K562 (cell line): ENCODE measurements around the gene ECT2L. TPM values are rescaled to one million over a fixed set of nuclear protein-coding genes. Genes with fewer than 3 reads are reported as not detected.

Source experiments
- ATAC-seq: fragments of 200-7000 bp; cut with Tn5 transposase; 3 replicates; pipeline ENCODE4 v1.9.1; 2020; ENCODE audit warnings: moderate library complexity
- BruUV-seq: library from RNA; stranded (reverse); fragments of 400-500 nt; replicated peaks from 2 replicates; lab custom pipeline; 2021; lab: Mats Ljungman, UMichigan
- CTCF ChIA-PET: fragments of 300-600 bp; formaldehyde crosslinking; extraction: SDS; loops from one replicate; lab custom pipeline; 2021; ENCODE audit warnings: low intra/inter-chr PET ratio; lab: Yijun Ruan, JAX
- POLR2A ChIA-PET: fragments of 300-600, 350-650 bp; sonication (Branson Sonifier 250); formaldehyde crosslinking; extraction: SDS; loops from one replicate; lab custom pipeline; 2021; ENCODE audit warnings: antibody characterized with exemption, inconsistent platforms; lab: Yijun Ruan, JAX
- DNase-seq, 4 experiments: peaks; one replicate each; pipeline versions ENCODE4 v3.0.0 to v3.0.0-alpha.2; 2011 to 2018; ENCODE audit warnings: low spot score in 3 of 4, mixed read lengths in 3 of 4; ENCODE audit errors: extremely low read depth in 1 of 4
- FAIRE-seq: peaks from 2 replicates; lab custom pipeline; 2011; peaks lifted over from hg19 to GRCh38; lab: Jason Lieb, UNC
- H2AFZ ChIP-seq: 2 replicates; pipeline ENCODE4 v1.6.0; 2011; ENCODE audit warnings: low read depth, low read length, control low read depth, inconsistent platforms
- H3K27ac ChIP-seq: fragments of 200-600 bp; 3 replicates; pipeline ENCODE4 v1.8.0; 2011; ENCODE audit warnings: low read depth, mild to moderate bottlenecking, control low read depth, inconsistent platforms, low read length, moderate library complexity, mixed read lengths; ENCODE audit errors: extremely low read depth
- H3K27me3 ChIP-seq, 2 experiments: fragments of 300-600 bp in 1 of 2; 2 replicates in 1 of 2; 3 replicates in 1 of 2; pipeline versions ENCODE4 v1.6.0 to v1.8.0; 2011; ENCODE audit warnings: inconsistent platforms in 2 of 2, low read length in 2 of 2, mild to moderate bottlenecking in 1 of 2, mixed read lengths in 1 of 2, moderate library complexity in 1 of 2; ENCODE audit not compliant: control insufficient read depth in 2 of 2, insufficient read depth in 2 of 2
- H3K36me3 ChIP-seq: fragments of 300-600 bp; 3 replicates; pipeline ENCODE4 v1.8.0; 2011; ENCODE audit warnings: mild to moderate bottlenecking, low read length, inconsistent platforms; ENCODE audit not compliant: control insufficient read depth, insufficient read depth
- H3K4me1 ChIP-seq, 2 experiments: fragments of 200-600 bp in 1 of 2; replicated peaks in 1 of 2; 2 replicates in 1 of 2; 3 replicates in 1 of 2; pipeline versions ENCODE4 v1.5.1 to v1.8.0; 2011; ENCODE audit warnings: inconsistent platforms in 2 of 2, low read length in 2 of 2, mild to moderate bottlenecking in 1 of 2, mixed read lengths in 1 of 2, moderate library complexity in 1 of 2; ENCODE audit not compliant: control insufficient read depth in 2 of 2, insufficient read depth in 2 of 2
- H3K4me2 ChIP-seq: 2 replicates; pipeline ENCODE4 v1.6.1; 2011; ENCODE audit warnings: low read length, control low read depth, inconsistent platforms, mixed read lengths; ENCODE audit not compliant: insufficient read depth
- H3K4me3 ChIP-seq: fragments of 200-600 bp; sonication (generic), shearing (Covaris generic); 2 replicates; pipeline ENCODE4 v1.5.1; 2016; ENCODE audit warnings: control low read depth, inconsistent platforms
- H3K79me2 ChIP-seq: fragments of 200-600 bp; 3 replicates; pipeline ENCODE4 v1.8.0; 2011; ENCODE audit warnings: low read length, inconsistent platforms; ENCODE audit not compliant: control insufficient read depth, insufficient read depth
- H3K9ac ChIP-seq, 2 experiments: 2 replicates each; pipeline versions ENCODE4 v1.6.0 to v1.6.1; 2011; ENCODE audit warnings: low read depth in 2 of 2, low read length in 2 of 2, control low read depth in 1 of 2, inconsistent platforms in 1 of 2, mild to moderate bottlenecking in 1 of 2, mixed read lengths in 1 of 2; ENCODE audit not compliant: insufficient read depth in 1 of 2
- H3K9me1 ChIP-seq: one replicate; pipeline ENCODE4 v1.6.0; 2011; ENCODE audit warnings: inconsistent platforms, mild to moderate bottlenecking, low read length, moderate library complexity; ENCODE audit not compliant: control insufficient read depth, insufficient read depth
- H3K9me3 ChIP-seq: replicated peaks from 2 replicates; pipeline ENCODE4 v1.5.1; 2011; ENCODE audit warnings: low read depth, low read length, inconsistent platforms; ENCODE audit not compliant: control insufficient read depth, insufficient read depth
- H4K20me1 ChIP-seq: replicated peaks from 2 replicates; pipeline ENCODE4 v1.6.1; 2011; ENCODE audit warnings: low read length, inconsistent platforms, mixed read lengths; ENCODE audit not compliant: control insufficient read depth, insufficient read depth
- CXXC5 ChIP-seq: fragments of 250-450 bp; sonication (Bioruptor Pico); IDR thresholded peaks from 2 replicates; pipeline ENCODE4 v1.8.0; 2022; ENCODE audit warnings: inconsistent platforms, mild to moderate bottlenecking, moderate library complexity
- NFIX ChIP-seq: fragments of 250-450 bp; sonication (Bioruptor Pico); IDR thresholded peaks from 2 replicates; pipeline ENCODE4 v1.4.0; 2020; ENCODE audit warnings: low read depth, mild to moderate bottlenecking, moderate library complexity
- RFX7 ChIP-seq: fragments of 250-450 bp; sonication (Bioruptor Pico); IDR thresholded peaks from 2 replicates; pipeline ENCODE4 v1.5.1; 2021; ENCODE audit warnings: mild to moderate bottlenecking
- THAP12 ChIP-seq: fragments of 250-450 bp; sonication (Bioruptor Pico); IDR thresholded peaks from 2 replicates; pipeline ENCODE4 v1.9.0; 2021; ENCODE audit warnings: mild to moderate bottlenecking, inconsistent platforms
- ZNF592 ChIP-seq: fragments of 450-650 bp; IDR thresholded peaks from 2 replicates; pipeline ENCODE4 v1.6.1; 2017; ENCODE audit warnings: antibody characterized with exemption, mild to moderate bottlenecking
- WGBS: fragments of 100-300 bp; shearing (Covaris generic); methylation state at CpG from one replicate; pipeline ENCODE4 v1.1.6; 2016; ENCODE audit warnings: low coverage, mixed read lengths; ENCODE audit not compliant: insufficient coverage; ENCODE audit errors: missing lambda C conversion rate; 5-methylcytosine and 5-hydroxymethylcytosine counted together
- in situ Hi-C: fragments of 300-500 bp; cut with MboI; formaldehyde crosslinking; loops from 4 replicates; pipeline ENCODE4 v1.15.0; 2018; ENCODE audit warnings: inconsistent platforms, mixed read lengths
- intact Hi-C: fragments of 100-400 bp; cut with micrococcal nuclease; formaldehyde crosslinking; loops from 2 replicates; pipeline ENCODE4 v1.14.2; 2022
- polyA plus RNA-seq, 8 experiments: library from polyadenylated mRNA; depleted of rRNA in 4 of 8; stranded (reverse) in 5 of 8; unstranded in 3 of 8; fragments of >200 nt; fragmentation: Nextera tagmentation in 2 of 8; fragmentation: Illumina TruSeq in 1 of 8; extraction: Ambion mirVana in 2 of 8; extraction: Trizol in 1 of 8; gene quantifications; 2 replicates each; pipeline versions ENCODE4 v1.2.1 to v1.2.3, GENCODE V29; 2011 to 2014; ENCODE audit warnings: inconsistent platforms in 1 of 8, missing spikeins in 1 of 8
- total RNA-seq, 7 experiments: library from RNA; depleted of rRNA in 6 of 7; stranded (reverse); fragments of >200 nt in 6 of 7; fragmentation: Illumina TruSeq in 2 of 7; extraction: Trizol in 2 of 7; gene quantifications; 2 replicates each; pipeline versions ENCODE4 v1.2.1 to v1.2.3, GENCODE V29; 2011 to 2021; ENCODE audit warnings: low replicate concordance in 1 of 7

The ECT2L gene
- total and polyA plus RNA-seq, 9 of the 15 experiments (the other 6 are each of a cell fraction or from before 2014, with no cell fraction given): 0.03 to 0.04 TPM; not detected in 7

- FAIRE-seq (no peak), ATAC-seq (no peak), DNase-seq (no peak)
- TF ChIP-seq CXXC5 (CRISPR knock-in tag): no peak
- no peak for TF ChIP-seq THAP12
- TF ChIP-seq NFIX (CRISPR knock-in tag): 0 out of 2 replicates have a peak, but pooled peaks have one; percentile 4
- TF ChIP-seq ZNF592: no peak
- TF ChIP-seq RFX7 (CRISPR knock-in tag): no peak
- Histone ChIP-seq H3K27ac (no peak overlapping the region), H2AFZ (no peak overlapping the region), H3K4me3 (no peak overlapping the region), H3K4me2 (no peak overlapping the region), H3K9me3 (no peaks in the 10 kb centered on the region), H3K4me1 (no peaks in the 10 kb centered on the region), H3K36me3 (peaks cover 10% of the 10 kb centered on the region; the same call in 1 of the 3 replicates), H3K27me3 (no peaks in the 10 kb centered on the region), H3K79me2 (no peaks in the 10 kb centered on the region), H3K9ac (no peak overlapping the region), H4K20me1 (no peaks in the 10 kb centered on the region), H3K9me1 (no peaks in the 10 kb centered on the region)
- in situ Hi-C loops: no loop called here
- ChIA-PET POLR2A (interaction anchor here (0.7 kb wide), 1 partner anchor 72 kb away, joined by 3 read pairs; no protein-coding TSS in a partner anchor), CTCF (no interaction called here)
- intact Hi-C loops: no loop called here
- 89% methylated on average over 3 of the region's 3 CpGs for WGBS
- no TSS peak for BruUV-seq
Measured at GRCh38 chr6:138920906-138921305, 125.0 kb downstream of the ECT2L start.
